Erythroblast (primary cell): ENCODE data around the gene SOX18.

ENCODE experiments used
- GATA1 ChIP-seq: IDR thresholded peaks from 2 replicates; pipeline ENCODE4 v1.6.1; 2011; ENCODE audit warnings: low read depth, mild to moderate bottlenecking, control low read depth, low read length, moderate library complexity
- POLR2A ChIP-seq: IDR thresholded peaks from 2 replicates; pipeline ENCODE4 v1.6.1; 2011; ENCODE audit warnings: mild to moderate bottlenecking, low read length

DNA sequence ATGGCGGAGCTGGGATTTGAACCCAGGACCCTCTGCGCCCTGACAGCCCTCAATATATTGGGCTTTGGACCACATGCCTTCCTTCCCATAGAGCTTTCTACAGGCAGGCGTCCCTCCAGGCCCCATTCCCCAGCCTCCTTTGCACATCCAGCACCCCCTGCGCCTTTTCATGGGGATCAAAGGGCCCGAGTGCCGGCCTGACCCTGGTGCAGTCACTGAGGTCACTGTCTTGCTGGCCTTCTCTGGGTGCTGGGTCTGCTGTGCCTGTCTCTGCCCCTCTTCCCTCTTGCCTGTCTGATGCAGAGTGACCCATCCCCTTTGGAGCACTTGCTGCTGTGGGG is 32.2 kb upstream of the SOX18 start:
- TF ChIP-seq POLR2A (no peak), GATA1 (no peak)
